Measurements from ENCODE around the gene PPIL1.

Gene PPIL1

DNA sequence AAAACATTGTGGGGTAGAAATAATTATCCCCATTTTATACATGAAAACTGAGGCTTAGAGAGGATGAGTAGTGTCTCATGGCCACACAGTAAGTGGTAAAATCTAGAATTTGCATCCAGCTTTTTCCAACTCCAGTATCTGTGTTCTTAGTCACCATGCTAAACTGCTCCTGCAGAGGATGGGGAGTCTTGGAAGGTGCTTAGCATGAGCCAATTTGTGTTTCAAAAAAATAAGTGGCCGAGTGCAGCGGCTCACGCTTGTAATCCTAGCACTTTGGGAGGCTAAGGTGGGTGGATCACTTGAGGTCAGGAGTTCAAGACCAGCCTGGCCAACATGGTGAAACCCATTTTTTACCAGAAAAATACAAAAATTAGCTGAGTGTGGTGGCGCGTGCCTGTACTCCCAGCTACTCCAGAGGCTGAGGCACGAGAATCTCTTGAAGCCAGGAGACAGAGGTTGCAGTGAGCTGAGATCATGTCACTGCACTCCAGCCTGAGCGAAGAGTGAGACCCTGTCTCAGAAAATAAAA, 13.6 kb upstream of the PPIL1 start:
- no peak for DNase-seq

- no peak for DNase-seq
Measured at GRCh38 chr6:36886950-36887618, 12.5 kb upstream of the PPIL1 start.

- peak; percentile 98 for DNase-seq
Measured at GRCh38 chr6:36885461-36886401, 11.1 kb upstream of the PPIL1 start, which contains the start of gene C6orf89. Gene C6orf89, plus strand, starts transcription at chr6:36885952. Its CDS starts 13,493 bp downstream, at chr6:36899445.

GRCh38 chr6:36884610-36885009, 10.0 kb upstream of the PPIL1 start:
- DNase-seq: no peak

DNA sequence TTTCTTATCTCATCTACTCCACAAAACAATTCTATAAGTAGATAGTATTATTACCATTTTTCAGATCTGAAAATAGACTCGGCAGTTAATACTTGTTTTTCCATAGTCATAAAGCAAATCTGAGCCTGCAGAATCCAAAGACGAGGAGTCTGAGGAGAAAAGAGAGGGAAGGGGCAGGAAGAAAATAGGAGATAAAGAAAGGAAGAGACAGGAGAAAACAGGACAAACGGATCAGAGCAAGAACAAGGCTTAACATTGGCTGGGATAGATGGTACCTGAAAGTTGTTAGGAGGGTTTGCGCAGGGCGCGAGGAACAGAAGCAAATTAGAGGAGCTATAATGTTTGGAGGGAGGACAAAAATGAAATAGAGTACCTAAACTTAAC, 639 bp upstream of the PPIL1 start:
- DNase-seq: no peak

GRCh38 chr6:36873612-36874442, 776 bp downstream of the PPIL1 start:
- peak in 1 of 2 experiments; percentile 11 for DNase-seq

GRCh38 chr6:36873115-36873514, 1.5 kb downstream of the PPIL1 start:
- DNase-seq: no peak

DNA sequence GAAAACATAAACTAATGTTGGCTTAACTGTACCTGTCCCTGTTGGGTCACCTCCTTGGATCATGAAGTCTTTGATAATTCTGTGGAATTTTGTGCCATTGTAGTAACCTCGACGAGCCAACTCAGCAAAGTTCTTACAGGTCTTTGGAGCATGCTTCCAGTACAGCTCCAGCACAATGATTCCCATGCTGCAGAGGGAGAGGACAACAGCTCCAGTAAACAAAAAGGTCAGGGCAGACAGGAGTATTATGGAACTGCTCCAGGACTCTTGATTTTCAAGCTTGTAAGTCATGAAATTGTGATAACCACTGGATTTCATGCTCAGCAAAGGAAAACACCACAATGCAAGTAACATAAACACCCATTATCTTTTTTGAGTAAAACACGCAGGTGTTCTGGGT, 2.9 kb downstream of the PPIL1 start:
- DNase-seq: no peak

GRCh38 chr6:36867471-36868224, 7.0 kb downstream of the PPIL1 start:
- DNase-seq: no peak

DNA sequence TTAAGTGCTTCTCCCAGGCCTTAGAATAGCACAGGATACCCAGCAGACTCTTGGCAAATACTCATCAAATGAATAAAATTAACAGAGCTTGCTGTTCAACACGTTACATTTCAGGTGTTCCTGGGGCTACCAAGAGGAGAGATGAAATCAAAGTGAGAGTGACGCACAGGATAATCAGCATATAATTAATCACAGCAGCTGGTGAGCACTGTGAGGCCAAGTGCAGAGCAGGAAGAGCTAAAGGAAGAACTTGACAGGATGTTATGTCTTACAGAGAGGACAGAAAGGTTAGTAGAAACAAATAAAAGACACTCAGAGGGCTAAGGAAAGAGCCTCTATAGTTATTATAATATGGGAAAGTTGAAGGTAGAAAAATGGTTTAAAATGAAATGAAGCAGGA, 8.8 kb downstream of the PPIL1 start:
- no peak for DNase-seq

DNA sequence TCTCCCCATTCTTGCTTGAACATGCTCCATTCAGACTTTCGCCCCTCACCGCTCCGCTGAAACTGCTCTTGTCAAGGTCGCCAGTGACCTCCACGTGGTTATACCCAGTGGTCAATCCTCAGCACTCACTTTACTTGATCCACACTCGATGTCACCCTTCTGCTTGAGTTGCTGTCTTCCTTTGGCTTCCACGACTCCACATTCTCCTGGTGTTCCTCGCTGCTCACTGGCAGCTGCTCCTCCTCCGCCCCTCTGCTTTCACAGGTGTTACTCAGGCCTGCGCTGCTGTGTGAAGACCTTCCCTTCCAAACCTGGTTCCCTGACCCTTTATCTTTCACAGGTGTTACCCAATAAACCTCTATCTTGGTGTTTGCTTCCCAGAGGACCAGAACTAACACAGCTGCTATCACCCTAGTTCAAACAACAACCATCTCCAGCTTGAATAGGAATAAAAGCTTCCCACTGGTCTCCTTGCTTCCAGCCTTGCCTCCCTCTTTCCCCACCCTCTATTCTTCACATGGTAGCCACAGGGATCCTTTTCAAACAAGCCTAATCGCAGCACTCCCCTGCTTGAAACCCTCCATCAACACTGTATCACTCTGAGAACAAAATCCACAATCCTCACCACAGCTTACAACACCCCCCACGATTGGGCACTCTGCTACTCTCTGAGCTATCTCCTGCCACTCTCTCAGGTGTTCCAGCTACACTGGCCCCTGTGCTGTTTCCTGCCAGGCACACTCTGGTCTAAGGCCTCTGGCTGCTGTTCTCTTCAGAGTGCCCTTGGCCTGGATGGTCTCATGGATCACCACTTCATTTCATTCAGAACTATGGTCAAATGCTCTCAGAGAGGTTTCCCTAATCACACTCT, 10.7 kb downstream of the PPIL1 start:
- DNase-seq: no peak

GRCh38 chr6:36862848-36863382, 11.7 kb downstream of the PPIL1 start:
- DNase-seq: no peak

- no peak for DNase-seq
Measured at GRCh38 chr6:36862164-36862847, 12.3 kb downstream of the PPIL1 start.

GRCh38 chr6:36860126-36860525, 14.5 kb downstream of the PPIL1 start:
- no peak for DNase-seq

DNA sequence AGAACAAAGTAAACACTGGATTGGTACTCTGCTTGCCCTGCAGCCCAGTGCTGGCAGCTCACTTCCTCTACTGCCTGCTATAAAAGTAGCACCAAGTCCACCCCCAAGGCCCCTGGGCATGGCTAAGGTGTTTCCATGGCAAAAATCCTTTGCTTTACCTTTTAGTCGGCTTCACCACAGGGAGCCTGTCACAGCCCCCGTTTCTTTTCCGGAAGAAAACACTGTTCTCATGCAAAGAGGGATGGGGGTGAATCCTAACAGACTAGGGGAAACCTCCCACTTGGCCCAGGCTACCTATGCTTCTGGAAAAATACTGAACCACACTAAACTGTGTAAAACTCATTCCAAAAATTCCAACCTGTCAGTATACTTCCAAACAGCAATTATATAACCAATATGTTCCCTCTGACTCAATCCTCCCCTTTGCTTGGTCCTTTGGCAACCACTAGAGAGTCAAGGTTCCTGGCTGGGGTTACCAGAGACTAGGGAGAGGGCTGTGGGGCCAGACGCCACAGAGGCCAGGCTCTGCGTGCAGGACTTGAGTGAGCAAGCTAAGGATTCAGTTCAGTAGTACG, 16.1 kb downstream of the PPIL1 start:
- no peak for DNase-seq

DNA sequence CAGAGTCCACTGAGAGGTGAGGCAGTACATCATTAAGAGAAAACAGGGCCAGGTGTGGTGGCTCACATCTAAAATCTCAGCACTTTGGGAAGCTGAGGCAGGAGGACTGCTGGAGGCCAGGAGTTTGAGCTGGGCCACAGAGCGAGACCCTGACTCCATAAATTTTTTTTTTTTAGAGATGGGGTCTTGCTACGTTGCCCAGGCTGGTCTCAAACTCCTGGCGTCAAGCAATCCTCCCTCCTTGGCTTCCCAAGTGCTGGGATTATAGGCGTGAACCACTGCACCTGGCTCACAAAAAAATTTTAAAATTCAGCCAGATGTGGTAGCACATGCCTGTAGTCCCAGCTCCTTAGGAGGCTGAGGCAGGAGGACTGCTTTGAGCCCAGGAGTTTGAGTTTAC, 17.3 kb downstream of the PPIL1 start:
- no peak for DNase-seq

DNA sequence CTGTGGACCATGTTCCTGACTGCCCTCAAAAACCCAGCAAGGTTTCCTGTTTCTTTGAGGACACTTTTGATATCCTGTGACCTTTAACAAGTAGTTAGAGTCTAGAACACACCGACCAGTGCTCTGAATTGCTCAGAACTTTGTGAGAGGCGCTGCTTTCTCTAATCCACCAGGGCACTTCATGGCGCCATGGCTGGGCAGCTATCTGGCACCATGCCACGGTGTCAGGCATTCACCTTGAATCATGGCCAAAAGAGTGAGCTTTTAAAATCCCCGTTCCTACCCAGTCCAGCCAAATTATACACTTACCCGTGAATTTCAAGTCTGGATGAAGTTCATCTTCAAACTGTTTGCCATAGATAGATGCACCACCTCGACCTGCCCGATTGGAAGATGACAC, 18.3 kb downstream of the PPIL1 start:
- no peak for DNase-seq

GRCh38 chr6:36855750-36856149, 18.9 kb downstream of the PPIL1 start:
- no peak for DNase-seq

DNA sequence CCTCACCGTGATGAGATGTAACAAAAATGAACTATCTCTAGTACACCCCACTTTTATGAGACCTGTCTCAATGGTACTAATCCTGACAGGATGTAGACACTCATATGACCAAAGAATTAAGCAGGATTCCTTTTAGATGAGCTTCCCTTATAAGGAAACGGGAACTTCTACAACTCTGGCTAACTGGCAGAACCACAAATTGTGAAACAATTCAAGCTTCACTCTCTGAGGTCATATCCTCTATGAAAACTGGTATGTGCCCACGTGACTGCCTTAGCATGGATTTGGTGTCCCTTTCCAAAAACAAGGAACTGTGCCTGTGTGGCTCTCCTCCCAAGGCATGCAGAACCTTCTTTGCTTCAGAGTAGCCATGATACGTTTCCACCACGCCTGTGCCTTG, 21.3 kb downstream of the PPIL1 start:
- DNase-seq: no peak

Measured in SHP77 (cell line).